HG02678 (cell line): ENCODE data around the gene SSH2.
A peak's percentile ranks its signal among the peaks of the same experiment; 100 is the strongest.

Source experiments
- ATAC-seq: cut with Tn5 transposase; IDR thresholded peaks from one replicate; pipeline ENCODE4 v1.9.1; 2021; ENCODE audit warnings: mild to moderate bottlenecking, moderate library complexity; ENCODE audit not compliant: unreplicated experiment

Gene SSH2

GRCh38 chr17:29582772-29583171 lies 347.3 kb downstream of the SSH2 start:
- no peak for ATAC-seq

- no peak for ATAC-seq
Measured at GRCh38 chr17:29582254-29582765, 347.7 kb downstream of the SSH2 start.

GRCh38 chr17:29581583-29582253 lies 348.3 kb downstream of the SSH2 start:
- ATAC-seq: no peak

- peak; percentile 88 for ATAC-seq
Measured at GRCh38 chr17:29579866-29580771, 349.9 kb downstream of the SSH2 start.

- no peak for ATAC-seq
Measured at GRCh38 chr17:29578626-29579485, 351.2 kb downstream of the SSH2 start.

GRCh38 chr17:29577385-29578211 lies 352.4 kb downstream of the SSH2 start:
- ATAC-seq: no peak

- no peak for ATAC-seq
Measured at GRCh38 chr17:29577001-29577370, 353.0 kb downstream of the SSH2 start.

GRCh38 chr17:29576214-29577000 lies 353.6 kb downstream of the SSH2 start:
- no peak for ATAC-seq
